Esophagus squamous epithelium (tissue), 5 donors: Measurements from ENCODE around the gene UGT8. TPM values are rescaled to one million over a fixed set of nuclear protein-coding genes. Genes with fewer than 3 reads are reported as not detected.

Experiments
- DNase-seq: peaks from one replicate; lab custom pipeline; 2025; lab: John Stamatoyannopoulos, UW
- H3K27ac ChIP-seq, 4 donors: fragments of 200-600 bp; sonication (generic); one replicate each; pipeline ENCODE4 v1.5.1; 2016 to 2019; ENCODE audit warnings: mild to moderate bottlenecking in 1 of 4
- H3K27me3 ChIP-seq, 4 donors: fragments of 200-600 bp; sonication (generic); 1 replicate in 3 of 4; 2 replicates in 1 of 4; pipeline versions ENCODE4 v1.5.1 to v1.6.0; 2017 to 2021; ENCODE audit warnings: antibody characterized with exemption in 1 of 4
- H3K36me3 ChIP-seq, 3 donors: fragments of 200-600 bp; sonication (generic); one replicate each; pipeline ENCODE4 v1.5.1; 2016 to 2019
- H3K4me1 ChIP-seq, 3 donors: fragments of 200-600 bp; sonication (generic); one replicate each; pipeline ENCODE4 v1.5.1; 2017 to 2019
- H3K4me3 ChIP-seq, 4 donors: fragments of 200-600 bp; sonication (generic); 1 replicate in 3 of 4; 2 replicates in 1 of 4; pipeline ENCODE4 v1.5.1; 2016 to 2019; ENCODE audit warnings: mild to moderate bottlenecking in 2 of 4, moderate library complexity in 1 of 4
- H3K9me3 ChIP-seq, 3 donors: fragments of 200-600 bp; sonication (generic); one replicate each; pipeline ENCODE4 v1.5.1; 2016 to 2019
- POLR2A ChIP-seq, 4 donors: fragments of 450-650 bp; IDR thresholded peaks; one replicate each; pipeline ENCODE4 v1.6.1; 2017; ENCODE audit warnings: antibody characterized with exemption in 4 of 4, mild to moderate bottlenecking in 4 of 4, moderate library complexity in 3 of 4
- WGBS, 2 donors: methylation state at CpG; one replicate each; pipeline ENCODE4 v1.1.5; 2018; 5-methylcytosine and 5-hydroxymethylcytosine counted together
- intact Hi-C: fragments of 100-400 bp; cut with DNase I; formaldehyde crosslinking; loops from one replicate; pipeline ENCODE4 v1.15.0; 2022
- total RNA-seq, 4 donors: library from RNA; depleted of rRNA; stranded (reverse); fragments of >200 nt; gene quantifications; one replicate each; pipeline ENCODE4 v1.1.0, GENCODE V29; 2016
- TF ChIP-seq, protein P1 (sequence below), 6 experiments: fragments of 450-650 bp in 4 of 6; fragments of 200-600 bp in 2 of 6; sonication (generic) in 2 of 6; IDR thresholded peaks; one replicate each; pipeline ENCODE4 v1.5.1; 2016 to 2019; ENCODE audit warnings: antibody characterized with exemption in 6 of 6, mild to moderate bottlenecking in 4 of 6, moderate library complexity in 4 of 6
- donor health status: DM: yes; HTN: yes; CAD: no.

UGT8 gene
- total RNA-seq, 4 donors from 2014 or later, result 1.2 to 3.9 (median 2.1) TPM

DNA sequence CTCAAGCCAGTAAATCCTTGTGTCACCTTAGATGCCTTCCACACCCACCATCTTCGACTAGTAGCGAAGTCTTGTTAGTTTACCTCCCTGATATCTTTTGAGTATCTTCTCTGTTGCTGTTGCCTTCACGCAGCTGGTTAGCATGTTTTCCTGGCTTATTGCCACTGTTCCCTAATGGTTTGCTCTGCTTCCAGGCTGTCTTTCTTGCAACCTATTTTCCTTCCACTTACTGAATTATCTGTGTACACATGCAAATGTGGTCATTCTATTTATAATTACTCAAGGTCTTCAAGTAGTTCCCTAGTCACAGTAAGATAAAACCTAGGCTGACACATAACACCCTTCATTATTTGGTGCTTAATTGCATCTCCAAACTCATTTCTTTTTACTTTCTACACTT, 89.5 kb downstream of the UGT8 start:
- Histone ChIP-seq H3K9me3 (no peaks in the 10 kb centered on the region), H3K36me3 (no peaks in the 10 kb centered on the region), H3K4me3 (no peak overlapping the region), H3K4me1 (no peaks in the 10 kb centered on the region), H3K27ac (no peak overlapping the region), H3K27me3 (no peaks in the 10 kb centered on the region)
- 71 to 78% methylated on average over 3 of the region's 3 CpGs for WGBS, 2 donors
- no peak for TF ChIP-seq POLR2A (IDR thresholded peaks at IDR 0.05)
- intact Hi-C loops, result no loop called here
- no peak for DNase-seq

DNA sequence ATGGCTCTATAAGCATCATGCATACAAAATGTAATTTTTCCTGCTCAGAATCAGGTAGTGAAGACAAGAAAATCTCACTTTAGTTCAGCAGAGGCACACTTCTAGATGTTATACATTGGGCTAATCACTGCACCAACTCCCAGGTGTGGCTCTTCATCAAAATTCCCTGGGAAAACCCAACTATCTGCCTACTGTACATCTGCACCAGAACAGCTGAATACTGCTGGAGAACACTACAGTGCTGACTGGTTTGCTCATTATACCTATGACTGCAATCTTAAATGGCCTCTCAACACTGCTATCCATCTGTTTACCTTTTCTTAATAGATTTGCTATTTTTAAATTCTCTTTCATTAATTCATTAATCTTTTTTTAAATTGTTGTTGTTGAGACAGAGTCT, 92.0 kb downstream of the UGT8 start:
- no peaks in the 10 kb centered on the region for H3K9me3 ChIP-seq
- no peak overlapping the region for H3K4me3 ChIP-seq
- TF ChIP-seq, protein P1, sequence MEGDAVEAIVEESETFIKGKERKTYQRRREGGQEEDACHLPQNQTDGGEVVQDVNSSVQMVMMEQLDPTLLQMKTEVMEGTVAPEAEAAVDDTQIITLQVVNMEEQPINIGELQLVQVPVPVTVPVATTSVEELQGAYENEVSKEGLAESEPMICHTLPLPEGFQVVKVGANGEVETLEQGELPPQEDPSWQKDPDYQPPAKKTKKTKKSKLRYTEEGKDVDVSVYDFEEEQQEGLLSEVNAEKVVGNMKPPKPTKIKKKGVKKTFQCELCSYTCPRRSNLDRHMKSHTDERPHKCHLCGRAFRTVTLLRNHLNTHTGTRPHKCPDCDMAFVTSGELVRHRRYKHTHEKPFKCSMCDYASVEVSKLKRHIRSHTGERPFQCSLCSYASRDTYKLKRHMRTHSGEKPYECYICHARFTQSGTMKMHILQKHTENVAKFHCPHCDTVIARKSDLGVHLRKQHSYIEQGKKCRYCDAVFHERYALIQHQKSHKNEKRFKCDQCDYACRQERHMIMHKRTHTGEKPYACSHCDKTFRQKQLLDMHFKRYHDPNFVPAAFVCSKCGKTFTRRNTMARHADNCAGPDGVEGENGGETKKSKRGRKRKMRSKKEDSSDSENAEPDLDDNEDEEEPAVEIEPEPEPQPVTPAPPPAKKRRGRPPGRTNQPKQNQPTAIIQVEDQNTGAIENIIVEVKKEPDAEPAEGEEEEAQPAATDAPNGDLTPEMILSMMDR (IDR thresholded peaks at IDR 0.05), result no peak
- no peak for TF ChIP-seq POLR2A (IDR thresholded peaks at IDR 0.05)
- H3K4me1 ChIP-seq, result no peaks in the 10 kb centered on the region
- no peaks in the 10 kb centered on the region for H3K27me3 ChIP-seq
- H3K27ac ChIP-seq, result no peak overlapping the region
- DNase-seq, result no peak
- intact Hi-C loops, result loop anchor here (10.0 kb wide), 1 partner anchor 306 kb away; no protein-coding TSS in a partner anchor
- H3K36me3 ChIP-seq, result no peaks in the 10 kb centered on the region

DNA sequence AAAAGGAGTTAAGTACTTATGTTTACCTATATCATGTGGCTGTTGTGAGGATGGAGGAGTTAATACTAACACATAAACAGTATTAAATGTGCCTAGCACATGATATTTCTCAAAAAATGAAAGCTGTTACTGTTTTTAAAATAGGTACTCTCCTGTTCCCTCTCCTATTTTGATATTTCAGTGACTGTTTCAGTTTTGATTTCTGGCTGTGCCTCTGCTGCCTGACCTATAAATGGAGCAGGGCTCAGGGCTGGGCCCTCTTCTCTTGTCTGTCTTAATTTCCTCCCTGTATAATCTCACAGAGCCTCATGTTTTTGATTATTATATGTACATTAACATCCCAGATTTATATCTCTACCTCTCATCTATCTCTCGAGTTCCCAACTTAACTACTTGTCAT, 93.3 kb downstream of the UGT8 start:
- TF ChIP-seq POLR2A (IDR thresholded peaks at IDR 0.05), result no peak
- TF ChIP-seq, protein P1 (IDR thresholded peaks at IDR 0.05), result no peak

DNA sequence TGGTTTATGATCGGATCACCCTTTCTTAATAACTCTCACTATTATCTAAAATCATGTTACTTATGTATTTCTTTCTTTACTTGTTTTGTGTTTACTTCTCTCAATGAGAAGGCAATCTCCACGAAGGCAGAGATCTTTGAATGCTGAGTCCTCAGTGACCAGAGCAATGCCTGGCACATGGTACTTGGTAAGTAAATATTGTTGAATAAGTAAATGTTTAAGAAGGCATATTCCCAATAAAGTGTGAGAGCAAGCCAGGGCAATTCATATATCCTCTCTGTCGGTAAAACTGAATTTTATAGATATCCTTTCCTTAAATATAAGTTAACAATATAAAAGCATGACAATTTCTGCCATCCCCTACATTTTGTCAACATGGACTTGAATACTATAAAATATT, 94.4 kb downstream of the UGT8 start:
- 85 to 90% methylated on average over 3 of the region's 3 CpGs for WGBS, 2 donors
- intact Hi-C loops, result loop anchor here (10.0 kb wide), 1 partner anchor 308 kb away; no protein-coding TSS in a partner anchor
- Histone ChIP-seq H3K27ac (no peak overlapping the region), H3K9me3 (no peaks in the 10 kb centered on the region), H3K4me3 (no peak overlapping the region), H3K4me1 (no peaks in the 10 kb centered on the region), H3K27me3 (no peaks in the 10 kb centered on the region), H3K36me3 (no peaks in the 10 kb centered on the region)
- TF ChIP-seq, protein P1 (IDR thresholded peaks at IDR 0.05), result no peak
- TF ChIP-seq POLR2A (IDR thresholded peaks at IDR 0.05), result no peak
- DNase-seq, result no peak

More for the DNA sequence above, 93.3 kb downstream of the UGT8 start:
- Histone ChIP-seq H3K27me3 (no peaks in the 10 kb centered on the region), H3K4me3 (no peak overlapping the region), H3K27ac (no peak overlapping the region), H3K9me3 (no peaks in the 10 kb centered on the region), H3K4me1 (no peaks in the 10 kb centered on the region), H3K36me3 (no peaks in the 10 kb centered on the region)
- intact Hi-C loops, result loop anchor here (10.0 kb wide), 1 partner anchor 307 kb away; no protein-coding TSS in a partner anchor
- 52 to 67% methylated on average over 1 of the region's 1 CpG for WGBS, 2 donors
- no peak for DNase-seq

DNA sequence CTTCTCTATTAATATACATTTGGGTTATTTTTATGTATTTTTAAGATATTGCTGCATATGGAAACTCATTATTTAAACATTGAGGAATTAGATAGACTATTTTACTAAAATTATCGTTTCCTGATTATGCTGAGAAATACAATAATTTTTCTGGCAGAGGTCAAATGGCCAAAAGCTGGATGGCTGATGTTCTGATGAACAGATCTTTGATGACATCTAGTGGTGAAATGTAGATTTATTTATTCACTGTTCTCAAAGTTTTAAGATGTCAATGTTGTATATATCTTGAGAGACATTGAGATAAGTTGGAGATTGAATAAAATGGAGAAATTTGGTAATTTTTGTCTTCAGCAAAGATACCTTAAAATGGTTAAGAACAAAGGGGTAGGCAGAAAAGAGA, 96.2 kb downstream of the UGT8 start:
- WGBS, 2 donors, result 0 to 6% methylated on average over 1 of the region's 1 CpG
- Histone ChIP-seq H3K4me1 (no peaks in the 10 kb centered on the region), H3K9me3 (no peaks in the 10 kb centered on the region), H3K36me3 (no peaks in the 10 kb centered on the region), H3K27ac (no peak overlapping the region), H3K4me3 (no peak overlapping the region), H3K27me3 (no peaks in the 10 kb centered on the region)
- DNase-seq, result no peak
- intact Hi-C loops, result loop anchor here (10.0 kb wide), 1 partner anchor 310 kb away; no protein-coding TSS in a partner anchor
- TF ChIP-seq, protein P1 (IDR thresholded peaks at IDR 0.05), result peak; percentile 19 to 62 (median 48)
- no peak for TF ChIP-seq POLR2A (IDR thresholded peaks at IDR 0.05)

DNA sequence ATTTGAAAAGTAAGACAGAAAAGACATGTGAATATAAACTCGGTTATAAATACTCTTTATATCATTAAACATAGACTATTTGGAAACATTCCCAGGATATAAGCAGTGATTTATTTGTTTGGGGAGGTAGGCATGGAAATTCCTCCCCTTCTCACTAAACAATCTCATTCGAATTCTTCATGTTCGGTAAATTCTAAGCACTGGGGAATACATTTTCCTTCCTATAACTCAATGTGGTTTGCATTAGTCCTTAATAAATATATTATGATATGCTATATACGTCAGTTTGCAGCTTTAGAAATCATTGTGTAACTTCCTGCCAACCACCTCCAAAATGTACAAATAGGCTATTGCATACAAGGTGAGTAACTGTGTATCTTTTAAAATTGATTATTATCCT, 99.6 kb downstream of the UGT8 start:
- no peaks in the 10 kb centered on the region for H3K4me1 ChIP-seq
- no peak for TF ChIP-seq POLR2A (IDR thresholded peaks at IDR 0.05)
- TF ChIP-seq, protein P1 (IDR thresholded peaks at IDR 0.05), result no peak
- 34 to 55% methylated on average over 4 of the region's 4 CpGs for WGBS, 2 donors
- no peaks in the 10 kb centered on the region for H3K36me3 ChIP-seq
- no peak for DNase-seq
- H3K27me3 ChIP-seq, result no peaks in the 10 kb centered on the region
- intact Hi-C loops, result loop anchor here (10.0 kb wide), 1 partner anchor 313 kb away; no protein-coding TSS in a partner anchor
- H3K9me3 ChIP-seq, result no peaks in the 10 kb centered on the region
- H3K27ac ChIP-seq, result no peak overlapping the region
- no peak overlapping the region for H3K4me3 ChIP-seq
